Mesenchymal stem cell (in vitro differentiated cells and primary cell): ENCODE data around the gene SRGAP2C.
"Not testable (repeated sequence)": the region's sequence is repeated elsewhere in the genome, so short reads cannot be mapped to it uniquely, and the experiment has no call there.

Experiments
- DNase-seq: peaks from one replicate; pipeline ENCODE4 v3.0.0-alpha.2; 2013
- H2AFZ ChIP-seq: one replicate; pipeline ENCODE4 v1.6.1; 2013; ENCODE audit warnings: low read depth, mild to moderate bottlenecking, control low read depth, inconsistent platforms, low read length, moderate library complexity
- H2AK5ac ChIP-seq: 2 replicates; pipeline ENCODE4 v1.6.1; 2013; ENCODE audit warnings: low read length, moderate library complexity, mild to moderate bottlenecking, inconsistent platforms; ENCODE audit not compliant: severe bottlenecking
- H2BK120ac ChIP-seq: one replicate; pipeline ENCODE4 v1.6.1; 2013; ENCODE audit warnings: low read depth, mild to moderate bottlenecking, inconsistent platforms, low read length, moderate library complexity
- H2BK12ac ChIP-seq, 2 experiments: one replicate each; pipeline ENCODE4 v1.6.1; 2013; ENCODE audit warnings: inconsistent platforms in 2 of 2, low read length in 2 of 2, mild to moderate bottlenecking in 2 of 2, moderate library complexity in 2 of 2, control low read depth in 1 of 2
- H2BK15ac ChIP-seq: one replicate; pipeline ENCODE4 v1.6.1; 2013; ENCODE audit warnings: mild to moderate bottlenecking, low read depth, inconsistent platforms; ENCODE audit not compliant: poor library complexity, severe bottlenecking
- H2BK5ac ChIP-seq: 2 replicates; pipeline ENCODE4 v1.6.1; 2013; ENCODE audit warnings: low read depth, mild to moderate bottlenecking, low read length, control low read depth, inconsistent platforms; ENCODE audit not compliant: poor library complexity, severe bottlenecking
- H3K14ac ChIP-seq, 2 experiments: one replicate each; pipeline ENCODE4 v1.6.1; 2013; ENCODE audit warnings: inconsistent platforms in 2 of 2, low read length in 2 of 2, control low read depth in 1 of 2, mild to moderate bottlenecking in 1 of 2, moderate library complexity in 1 of 2
- H3K18ac ChIP-seq, 2 experiments: one replicate each; pipeline ENCODE4 v1.6.1; 2013; ENCODE audit warnings: inconsistent platforms in 2 of 2, low read length in 2 of 2, control low read depth in 1 of 2, low read depth in 1 of 2, mild to moderate bottlenecking in 1 of 2
- H3K23ac ChIP-seq, 2 experiments: one replicate each; pipeline ENCODE4 v1.6.1; 2013; ENCODE audit warnings: inconsistent platforms in 2 of 2, low read length in 2 of 2, mild to moderate bottlenecking in 2 of 2, moderate library complexity in 2 of 2, control low read depth in 1 of 2
- H3K27ac ChIP-seq: 2 replicates; pipeline ENCODE4 v1.5.1; 2013; ENCODE audit warnings: mild to moderate bottlenecking, moderate library complexity, low read length, control low read depth, inconsistent platforms; ENCODE audit not compliant: poor library complexity, severe bottlenecking
- H3K27me3 ChIP-seq, 2 experiments: 2 replicates each; pipeline versions ENCODE4 v1.6.1 to v1.7.0; 2013; ENCODE audit warnings: low read length in 2 of 2, mild to moderate bottlenecking in 2 of 2, moderate library complexity in 2 of 2, control low read depth in 1 of 2, inconsistent platforms in 1 of 2; ENCODE audit not compliant: control insufficient read depth in 1 of 2, insufficient read depth in 1 of 2
- H3K36me3 ChIP-seq, 2 experiments: 2 replicates each; pipeline versions ENCODE4 v1.6.1 to v1.7.0; 2013; ENCODE audit warnings: low read length in 2 of 2, control low read depth in 1 of 2, inconsistent platforms in 1 of 2, low read depth in 1 of 2, mild to moderate bottlenecking in 1 of 2; ENCODE audit not compliant: insufficient read depth in 2 of 2, control insufficient read depth in 1 of 2
- H3K4ac ChIP-seq, 2 experiments: one replicate each; pipeline ENCODE4 v1.6.1; 2013; ENCODE audit warnings: inconsistent platforms in 2 of 2, low read length in 2 of 2, mild to moderate bottlenecking in 2 of 2, moderate library complexity in 2 of 2, control low read depth in 1 of 2, low read depth in 1 of 2
- H3K4me1 ChIP-seq: 2 replicates; pipeline ENCODE4 v1.6.1; 2013; ENCODE audit warnings: low read depth, low read length, control low read depth; ENCODE audit not compliant: control insufficient read depth, insufficient read depth
- H3K4me2 ChIP-seq: 2 replicates; pipeline ENCODE4 v1.6.1; 2013; ENCODE audit warnings: low read length, mild to moderate bottlenecking, inconsistent platforms; ENCODE audit not compliant: poor library complexity, severe bottlenecking
- H3K4me3 ChIP-seq, 2 experiments: 2 replicates each; pipeline versions ENCODE4 v1.5.1 to v1.7.0; 2013; ENCODE audit warnings: low read length in 2 of 2, mild to moderate bottlenecking in 2 of 2, control low read depth in 1 of 2, low read depth in 1 of 2; ENCODE audit not compliant: insufficient read depth in 1 of 2
- H3K79me1 ChIP-seq: replicated peaks from 2 replicates; pipeline ENCODE4 v1.6.1; 2013; ENCODE audit warnings: mild to moderate bottlenecking, control low read depth, low read length, inconsistent platforms; ENCODE audit not compliant: poor library complexity, severe bottlenecking
- H3K9ac ChIP-seq: 2 replicates; pipeline ENCODE4 v1.7.0; 2013; ENCODE audit warnings: mild to moderate bottlenecking, low read length, moderate library complexity
- H3K9me3 ChIP-seq: 2 replicates; pipeline ENCODE4 v1.7.0; 2013; ENCODE audit warnings: mild to moderate bottlenecking, low read length; ENCODE audit not compliant: control insufficient read depth
- H4K8ac ChIP-seq: one replicate; pipeline ENCODE4 v1.6.1; 2013; ENCODE audit warnings: inconsistent platforms, mild to moderate bottlenecking, low read length, moderate library complexity
- H4K91ac ChIP-seq: one replicate; pipeline ENCODE4 v1.6.1; 2013; ENCODE audit warnings: mild to moderate bottlenecking, low read length, inconsistent platforms
- WGBS: methylation state at CpG from one replicate; pipeline ENCODE4 v1.1.7; 2013; ENCODE audit warnings: mixed read lengths; 5-methylcytosine and 5-hydroxymethylcytosine counted together

SRGAP2C gene

GRCh38 chr1:121321660-121322059, 136.9 kb downstream of the SRGAP2C start:
- H3K36me3 ChIP-seq, H3K4me1 ChIP-seq, H3K4me3 ChIP-seq, H3K4ac ChIP-seq, H2BK5ac ChIP-seq, H4K8ac ChIP-seq, H2AK5ac ChIP-seq, H3K4me2 ChIP-seq, H2BK120ac ChIP-seq, H4K91ac ChIP-seq, H3K79me1 ChIP-seq, H2BK12ac ChIP-seq, H3K9me3 ChIP-seq, H2BK15ac ChIP-seq, H3K14ac ChIP-seq, H3K23ac ChIP-seq, H2AFZ ChIP-seq, H3K27me3 ChIP-seq, H3K27ac ChIP-seq, DNase-seq, H3K9ac ChIP-seq, H3K18ac ChIP-seq: not testable (repeated sequence)
- WGBS, result no CpG with 5 or more reads among the region's 1 CpG

- H3K9me3 ChIP-seq, H3K27me3 ChIP-seq, H2AFZ ChIP-seq, H3K4me3 ChIP-seq, H2BK120ac ChIP-seq, H3K4me2 ChIP-seq, H3K9ac ChIP-seq, H2BK5ac ChIP-seq, H3K27ac ChIP-seq, H3K79me1 ChIP-seq, H4K8ac ChIP-seq, H3K4ac ChIP-seq, H3K36me3 ChIP-seq, H3K23ac ChIP-seq, H4K91ac ChIP-seq, H3K14ac ChIP-seq, H2AK5ac ChIP-seq, DNase-seq, H3K18ac ChIP-seq, H3K4me1 ChIP-seq, H2BK15ac ChIP-seq, H2BK12ac ChIP-seq: not testable (repeated sequence)
These were observed 140.0 kb downstream of the SRGAP2C start for GRCh38 chr1:121324726-121325125.

- not testable (repeated sequence) for H2BK120ac ChIP-seq, H3K27me3 ChIP-seq, H3K36me3 ChIP-seq, H3K23ac ChIP-seq, H2AK5ac ChIP-seq, H4K8ac ChIP-seq, H4K91ac ChIP-seq, H3K14ac ChIP-seq, DNase-seq, H2BK15ac ChIP-seq, H3K4me3 ChIP-seq, H2BK12ac ChIP-seq, H3K4me2 ChIP-seq, H2BK5ac ChIP-seq, H3K18ac ChIP-seq, H3K27ac ChIP-seq, H2AFZ ChIP-seq, H3K9me3 ChIP-seq, H3K79me1 ChIP-seq, H3K4me1 ChIP-seq, H3K4ac ChIP-seq, H3K9ac ChIP-seq
These were observed 147.4 kb downstream of the SRGAP2C start for GRCh38 chr1:121332141-121332540.

GRCh38 chr1:121332599-121333562, 148.1 kb downstream of the SRGAP2C start:
- H2BK15ac ChIP-seq, H4K8ac ChIP-seq, H2BK5ac ChIP-seq, H3K23ac ChIP-seq, H2BK120ac ChIP-seq, H3K27me3 ChIP-seq, H2AK5ac ChIP-seq, H3K79me1 ChIP-seq, DNase-seq, H2AFZ ChIP-seq, H3K27ac ChIP-seq, H3K14ac ChIP-seq, H3K4ac ChIP-seq, H3K4me2 ChIP-seq, H3K9me3 ChIP-seq, H2BK12ac ChIP-seq, H3K4me1 ChIP-seq, H4K91ac ChIP-seq, H3K4me3 ChIP-seq, H3K9ac ChIP-seq, H3K36me3 ChIP-seq, H3K18ac ChIP-seq: not testable (repeated sequence)
- no CpG with 5 or more reads among the region's 8 CpGs for WGBS
